Kidney glomerular epithelial cell (primary cell): ENCODE measurements around the gene PRKAR2B.

ENCODE experiments used
- DNase-seq: peaks from one replicate; lab custom pipeline; 2025; lab: John Stamatoyannopoulos, UW

The PRKAR2B gene

GRCh38 chr7:107158028-107158427, 113.5 kb downstream of the PRKAR2B start:
- DNase-seq = no peak

- no peak for DNase-seq
Measured at GRCh38 chr7:107160389-107160788, 115.9 kb downstream of the PRKAR2B start.

- no peak for DNase-seq
Measured at GRCh38 chr7:107161415-107161814, 116.9 kb downstream of the PRKAR2B start.

- no peak for DNase-seq
Measured at GRCh38 chr7:107162475-107162874, 118.0 kb downstream of the PRKAR2B start.

- no peak for DNase-seq
Measured at GRCh38 chr7:107164092-107164491, 119.6 kb downstream of the PRKAR2B start.

GRCh38 chr7:107165341-107165740, 120.8 kb downstream of the PRKAR2B start:
- no peak for DNase-seq

- DNase-seq = no peak
Measured at GRCh38 chr7:107166736-107167426, 122.4 kb downstream of the PRKAR2B start.

- DNase-seq = peak; percentile 86
Measured at GRCh38 chr7:107167483-107168232, 123.2 kb downstream of the PRKAR2B start.

GRCh38 chr7:107168233-107169119, 124.0 kb downstream of the PRKAR2B start, which contains the start of gene HBP1:
TSS of gene HBP1 (plus strand) at chr7:107169003. CDS start at chr7:107179894, 10,891 bp downstream.
- DNase-seq = peak; percentile 100

- peak; percentile 86 for DNase-seq
Measured at GRCh38 chr7:107169120-107170050, 124.9 kb downstream of the PRKAR2B start.

GRCh38 chr7:107170051-107170915, 125.8 kb downstream of the PRKAR2B start:
- DNase-seq = peak; percentile 47

GRCh38 chr7:107171496-107171895, 127.0 kb downstream of the PRKAR2B start:
- no peak for DNase-seq

- DNase-seq = no peak
Measured at GRCh38 chr7:107172276-107173032, 127.9 kb downstream of the PRKAR2B start.

- no peak for DNase-seq
Measured at GRCh38 chr7:107173191-107173590, 128.7 kb downstream of the PRKAR2B start.

GRCh38 chr7:107173691-107174406, 129.3 kb downstream of the PRKAR2B start:
- DNase-seq = no peak

GRCh38 chr7:107179326-107180164, 135.0 kb downstream of the PRKAR2B start:
- DNase-seq = peak; percentile 72

GRCh38 chr7:107180378-107180777, 135.9 kb downstream of the PRKAR2B start:
- DNase-seq = peak; percentile 13

- no peak for DNase-seq
Measured at GRCh38 chr7:107181172-107181571, 136.7 kb downstream of the PRKAR2B start.
